PC-9 (cell line): ENCODE data around the gene SLC39A9.

ENCODE experiments used
- EZH2 ChIP-seq: fragments of 200-600 bp; sonication (generic); IDR thresholded peaks from 2 replicates; pipeline ENCODE4 v1.8.0; 2017; ENCODE audit warnings: antibody characterized with exemption, low read depth
- TF ChIP-seq, protein P1 (sequence below): fragments of 200-600 bp; sonication (generic); conservative IDR thresholded peaks from 2 replicates; pipeline ENCODE4 v1.6.1; 2017; ENCODE audit warnings: mixed run types, antibody characterized with exemption, mild to moderate bottlenecking, moderate library complexity

DNA sequence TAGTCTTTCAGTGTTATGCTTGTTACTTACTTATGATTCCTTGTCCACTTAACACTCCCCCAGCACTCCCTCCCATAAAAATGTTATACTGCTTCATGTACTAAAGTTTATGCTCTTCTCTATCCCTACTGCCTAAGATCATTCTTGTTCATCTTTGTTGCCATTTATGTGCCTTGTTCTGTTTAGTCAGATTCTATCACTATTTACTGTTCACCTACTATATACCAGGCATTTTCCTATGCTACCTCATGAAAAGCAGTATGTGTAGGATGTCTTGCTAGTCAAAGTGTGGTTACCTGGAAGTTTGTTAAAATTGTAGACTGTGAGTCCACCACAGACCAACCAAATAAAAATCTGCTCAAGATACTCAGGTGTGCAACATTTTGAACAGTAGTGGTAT lies 24.3 kb upstream of the SLC39A9 start:
- TF ChIP-seq, protein P1, sequence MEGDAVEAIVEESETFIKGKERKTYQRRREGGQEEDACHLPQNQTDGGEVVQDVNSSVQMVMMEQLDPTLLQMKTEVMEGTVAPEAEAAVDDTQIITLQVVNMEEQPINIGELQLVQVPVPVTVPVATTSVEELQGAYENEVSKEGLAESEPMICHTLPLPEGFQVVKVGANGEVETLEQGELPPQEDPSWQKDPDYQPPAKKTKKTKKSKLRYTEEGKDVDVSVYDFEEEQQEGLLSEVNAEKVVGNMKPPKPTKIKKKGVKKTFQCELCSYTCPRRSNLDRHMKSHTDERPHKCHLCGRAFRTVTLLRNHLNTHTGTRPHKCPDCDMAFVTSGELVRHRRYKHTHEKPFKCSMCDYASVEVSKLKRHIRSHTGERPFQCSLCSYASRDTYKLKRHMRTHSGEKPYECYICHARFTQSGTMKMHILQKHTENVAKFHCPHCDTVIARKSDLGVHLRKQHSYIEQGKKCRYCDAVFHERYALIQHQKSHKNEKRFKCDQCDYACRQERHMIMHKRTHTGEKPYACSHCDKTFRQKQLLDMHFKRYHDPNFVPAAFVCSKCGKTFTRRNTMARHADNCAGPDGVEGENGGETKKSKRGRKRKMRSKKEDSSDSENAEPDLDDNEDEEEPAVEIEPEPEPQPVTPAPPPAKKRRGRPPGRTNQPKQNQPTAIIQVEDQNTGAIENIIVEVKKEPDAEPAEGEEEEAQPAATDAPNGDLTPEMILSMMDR: no peak
- no peak for TF ChIP-seq EZH2
